HG02943 (cell line): ENCODE data around the gene ZNF609.

Experiments
- ATAC-seq: cut with Tn5 transposase; IDR thresholded peaks from one replicate; pipeline ENCODE4 v1.9.1; 2021; ENCODE audit warnings: mild to moderate bottlenecking, low read depth, moderate library complexity; ENCODE audit not compliant: unreplicated experiment

The ZNF609 gene

GRCh38 chr15:64535460-64536243 is 75.3 kb downstream of the ZNF609 start:
- ATAC-seq, result no peak

- ATAC-seq, result no peak
Observed at GRCh38 chr15:64536244-64536836, 76.0 kb downstream of the ZNF609 start.

- ATAC-seq, result no peak
Observed at GRCh38 chr15:64542091-64542490, 81.7 kb downstream of the ZNF609 start.

- ATAC-seq, result no peak
Observed at GRCh38 chr15:64544450-64544849, 84.1 kb downstream of the ZNF609 start.

GRCh38 chr15:64547275-64547674 is 86.9 kb downstream of the ZNF609 start:
- ATAC-seq, result no peak

GRCh38 chr15:64548235-64548634 is 87.9 kb downstream of the ZNF609 start:
- ATAC-seq, result no peak

GRCh38 chr15:64549860-64550259 is 89.5 kb downstream of the ZNF609 start:
- ATAC-seq, result no peak

- ATAC-seq, result no peak
Observed at GRCh38 chr15:64552281-64552948, 92.0 kb downstream of the ZNF609 start.

GRCh38 chr15:64558460-64559179 is 98.2 kb downstream of the ZNF609 start:
- no peak for ATAC-seq

- ATAC-seq, result no peak
Observed at GRCh38 chr15:64559243-64559642, 98.9 kb downstream of the ZNF609 start.

- no peak for ATAC-seq
Observed at GRCh38 chr15:64560501-64560900, 100.1 kb downstream of the ZNF609 start.

GRCh38 chr15:64560998-64561397 is 100.6 kb downstream of the ZNF609 start:
- no peak for ATAC-seq

GRCh38 chr15:64562003-64562640 is 101.7 kb downstream of the ZNF609 start:
- ATAC-seq, result no peak

- no peak for ATAC-seq
Observed at GRCh38 chr15:64566102-64566501, 105.7 kb downstream of the ZNF609 start.

GRCh38 chr15:64566629-64567427 is 106.5 kb downstream of the ZNF609 start:
- ATAC-seq, result no peak

GRCh38 chr15:64568765-64569164 is 108.4 kb downstream of the ZNF609 start:
- ATAC-seq, result no peak

GRCh38 chr15:64571857-64572291 is 111.5 kb downstream of the ZNF609 start:
- ATAC-seq, result no peak

- ATAC-seq, result no peak
Observed at GRCh38 chr15:64572856-64573255, 112.5 kb downstream of the ZNF609 start.

- no peak for ATAC-seq
Observed at GRCh38 chr15:64574301-64575017, 114.1 kb downstream of the ZNF609 start.
